ENCODE results near the gene SNORC.

DNA sequence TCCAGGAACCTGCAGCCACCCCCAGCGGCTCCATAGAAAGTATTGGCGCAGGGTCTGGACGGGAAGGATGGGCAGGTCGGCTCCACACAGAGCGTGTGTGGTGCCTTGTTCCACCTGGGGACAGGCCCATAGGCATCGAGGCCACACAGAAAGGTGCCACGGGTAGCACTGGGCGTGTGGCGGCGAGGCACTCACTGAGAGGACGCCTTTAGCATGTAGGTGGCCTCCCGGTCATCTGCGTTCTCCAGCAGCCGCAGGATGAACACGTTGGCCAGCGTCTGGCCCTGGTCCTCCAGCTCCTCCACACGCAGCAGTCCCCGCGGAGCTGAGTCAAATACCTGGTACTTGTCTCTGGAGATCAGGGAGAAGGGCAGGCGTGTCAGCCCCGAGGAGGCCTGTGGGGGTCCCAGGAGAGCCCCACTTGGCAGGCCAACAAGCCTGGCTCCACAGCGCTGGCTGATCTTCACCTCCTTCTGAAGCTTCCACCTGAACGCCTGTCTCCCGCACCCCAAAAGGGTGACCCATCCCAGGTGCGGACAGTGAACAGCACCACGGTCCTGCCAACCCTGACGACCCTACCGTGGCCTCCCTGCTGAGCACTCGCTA lies 13.2 kb downstream of the SNORC start:
- no peak for TF ChIP-seq POLR2A (conservative IDR thresholded peaks at IDR 0.05)
- TF ChIP-seq PTBP1 (IDR thresholded peaks at IDR 0.05; ENCODE audit: low read depth, low read length) = no peak
- TF ChIP-seq EP300 (IDR thresholded peaks at IDR 0.05; ENCODE audit: low read length) = no peak
- TF ChIP-seq CHD1 (IDR thresholded peaks at IDR 0.05; ENCODE audit: low read length) = no peak
